Duodenal mucosa (tissue), 2 donors: ENCODE data around the gene SLC7A7.
A peak's percentile ranks its signal among the peaks of the same experiment; 100 is the strongest.

ENCODE experiments used
- H3K27ac ChIP-seq: one replicate; pipeline ENCODE4 v1.7.0; 2013; ENCODE audit warnings: low read depth, low read length
- H3K27me3 ChIP-seq, 2 donors: one replicate each; pipeline ENCODE4 v1.7.0; 2013; ENCODE audit warnings: low read length in 2 of 2, control low read depth in 1 of 2; ENCODE audit not compliant: insufficient read depth in 2 of 2, control insufficient read depth in 1 of 2
- H3K36me3 ChIP-seq, 2 donors: one replicate each; pipeline ENCODE4 v1.7.0; 2013; ENCODE audit warnings: low read length in 2 of 2, control low read depth in 1 of 2; ENCODE audit not compliant: insufficient read depth in 2 of 2, control insufficient read depth in 1 of 2
- H3K4me1 ChIP-seq, 2 donors: one replicate each; pipeline ENCODE4 v1.7.0; 2013; ENCODE audit warnings: low read length in 2 of 2, control low read depth in 1 of 2; ENCODE audit not compliant: insufficient read depth in 2 of 2, control insufficient read depth in 1 of 2
- H3K4me3 ChIP-seq, 2 donors: one replicate each; pipeline ENCODE4 v1.7.0; 2013; ENCODE audit warnings: low read length in 2 of 2, low read depth in 1 of 2
- H3K9ac ChIP-seq, 2 donors: one replicate each; pipeline ENCODE4 v1.7.0; 2013; ENCODE audit warnings: low read length in 2 of 2, low read depth in 1 of 2
- H3K9me3 ChIP-seq, 2 donors: one replicate each; pipeline ENCODE4 v1.7.0; 2013; ENCODE audit warnings: low read length in 2 of 2, control low read depth in 1 of 2; ENCODE audit not compliant: control insufficient read depth in 1 of 2

The SLC7A7 gene

DNA sequence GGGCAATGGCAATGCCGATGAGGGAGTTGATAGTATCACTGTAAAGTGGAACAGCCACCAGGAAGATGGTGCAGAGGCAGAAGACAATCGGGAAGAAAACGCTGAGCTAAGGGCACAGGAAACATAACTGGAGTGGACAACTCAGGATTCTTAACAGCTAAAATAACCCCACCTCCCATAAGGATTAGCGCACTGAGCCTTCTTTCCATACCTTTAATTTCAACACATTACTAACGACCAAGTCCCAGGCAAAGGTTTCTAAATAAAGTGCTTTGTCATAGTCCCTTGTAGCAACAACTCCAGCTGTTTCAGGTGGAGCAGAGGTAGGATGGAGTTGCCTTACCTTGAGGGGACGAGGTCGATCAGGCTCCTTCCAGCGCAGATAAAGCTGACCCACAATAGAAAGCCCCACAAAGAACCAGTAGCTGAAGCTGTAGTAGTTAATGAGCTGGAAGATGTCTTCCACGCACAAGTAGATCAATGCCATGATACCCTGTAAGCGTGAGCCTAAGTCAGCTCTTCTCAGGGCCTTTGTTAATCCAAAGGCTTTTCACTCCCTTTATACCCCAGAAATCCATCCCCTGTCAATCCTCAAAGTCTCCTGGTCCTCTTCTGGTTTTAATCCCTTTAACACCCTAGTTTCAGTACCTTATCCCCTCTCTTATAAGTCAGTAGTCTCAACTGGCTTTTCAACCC lies 41.1 kb downstream of the SLC7A7 start:
- Histone ChIP-seq H3K27ac (no peak overlapping the region), H3K27me3 (no peaks in the 10 kb centered on the region), H3K9ac (no peak overlapping the region), H3K36me3 (peaks cover 25 to 70% of the 10 kb centered on the region in 2 donors), H3K4me3 (no peak overlapping the region), H3K4me1 (no peaks in the 10 kb centered on the region), H3K9me3 (no peaks in the 10 kb centered on the region)

DNA sequence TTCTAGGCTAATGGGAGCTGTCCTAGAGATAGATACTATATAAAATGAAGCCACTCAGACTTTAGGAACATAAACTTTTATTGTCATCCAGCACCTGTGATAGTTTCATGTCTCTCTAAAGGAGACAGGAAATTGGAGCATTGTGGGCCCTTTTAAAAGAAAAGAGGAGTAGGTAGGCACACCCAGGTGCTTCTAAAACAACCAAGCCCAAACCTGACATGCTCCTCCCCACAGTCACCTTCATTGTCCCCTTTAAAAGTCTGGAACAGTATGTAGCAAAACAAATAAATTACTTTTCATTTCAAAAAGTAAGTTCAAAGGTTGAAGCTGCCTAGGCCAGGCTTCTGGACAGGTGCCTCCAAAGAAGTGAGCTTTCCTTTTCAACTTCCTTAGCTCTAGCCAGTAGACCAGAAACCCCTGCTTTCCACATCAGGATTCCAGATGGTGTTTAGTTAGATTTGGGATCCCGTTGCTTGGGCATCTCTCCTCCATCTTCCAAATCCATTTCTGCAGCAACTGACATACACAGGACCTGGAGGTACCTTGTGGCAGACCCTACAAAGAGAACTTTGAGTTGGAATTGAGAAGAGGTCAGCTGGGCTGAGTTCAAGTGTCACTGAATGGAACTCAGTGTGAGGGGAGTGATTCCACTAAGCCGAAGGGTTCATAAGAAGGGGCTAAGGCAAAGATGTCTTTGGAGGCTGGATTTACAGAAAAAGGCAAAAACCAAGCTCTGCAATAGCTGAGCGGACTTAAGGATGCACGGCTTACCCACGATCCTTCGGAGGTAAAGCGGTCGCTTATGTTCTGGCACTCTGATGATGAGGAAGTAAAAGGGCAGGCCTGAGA lies 41.8 kb downstream of the SLC7A7 start:
- H3K27ac ChIP-seq = no peak overlapping the region
- H3K9ac ChIP-seq = no peak overlapping the region
- H3K27me3 ChIP-seq = no peaks in the 10 kb centered on the region
- H3K4me3 ChIP-seq = no peak overlapping the region
- no peaks in the 10 kb centered on the region for H3K9me3 ChIP-seq
- H3K4me1 ChIP-seq = peaks cover under 1 to 1% of the 10 kb centered on the region in 2 donors
- H3K36me3 ChIP-seq = peaks cover 25 to 72% of the 10 kb centered on the region in 2 donors

DNA sequence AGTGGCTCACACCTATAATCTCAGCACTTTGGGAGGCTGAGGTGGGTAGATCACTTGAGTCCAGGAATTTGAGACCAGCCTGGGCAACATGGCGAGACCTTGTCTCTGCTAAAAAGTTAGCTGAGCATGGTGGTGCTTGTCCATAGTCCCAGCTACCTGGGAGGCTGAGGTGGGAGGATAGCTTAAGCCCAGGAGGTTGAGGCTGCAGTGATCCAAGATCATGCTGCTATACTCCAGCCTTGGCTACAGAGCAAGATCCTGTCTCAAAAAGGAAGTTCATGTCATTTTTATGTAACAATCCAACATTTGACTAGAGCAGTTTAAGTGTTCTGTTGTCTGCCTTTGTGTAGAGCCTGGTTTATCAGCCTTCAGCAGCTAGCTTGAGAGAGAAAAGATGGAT lies 42.5 kb downstream of the SLC7A7 start:
- no peaks in the 10 kb centered on the region for H3K9me3 ChIP-seq
- peaks cover 7 to 8% of the 10 kb centered on the region in 2 donors for H3K4me1 ChIP-seq
- H3K27ac ChIP-seq = no peak overlapping the region
- H3K9ac ChIP-seq = no peak overlapping the region
- H3K36me3 ChIP-seq = peaks cover 25 to 76% of the 10 kb centered on the region in 2 donors
- H3K27me3 ChIP-seq = no peaks in the 10 kb centered on the region
- H3K4me3 ChIP-seq = no peak overlapping the region

DNA sequence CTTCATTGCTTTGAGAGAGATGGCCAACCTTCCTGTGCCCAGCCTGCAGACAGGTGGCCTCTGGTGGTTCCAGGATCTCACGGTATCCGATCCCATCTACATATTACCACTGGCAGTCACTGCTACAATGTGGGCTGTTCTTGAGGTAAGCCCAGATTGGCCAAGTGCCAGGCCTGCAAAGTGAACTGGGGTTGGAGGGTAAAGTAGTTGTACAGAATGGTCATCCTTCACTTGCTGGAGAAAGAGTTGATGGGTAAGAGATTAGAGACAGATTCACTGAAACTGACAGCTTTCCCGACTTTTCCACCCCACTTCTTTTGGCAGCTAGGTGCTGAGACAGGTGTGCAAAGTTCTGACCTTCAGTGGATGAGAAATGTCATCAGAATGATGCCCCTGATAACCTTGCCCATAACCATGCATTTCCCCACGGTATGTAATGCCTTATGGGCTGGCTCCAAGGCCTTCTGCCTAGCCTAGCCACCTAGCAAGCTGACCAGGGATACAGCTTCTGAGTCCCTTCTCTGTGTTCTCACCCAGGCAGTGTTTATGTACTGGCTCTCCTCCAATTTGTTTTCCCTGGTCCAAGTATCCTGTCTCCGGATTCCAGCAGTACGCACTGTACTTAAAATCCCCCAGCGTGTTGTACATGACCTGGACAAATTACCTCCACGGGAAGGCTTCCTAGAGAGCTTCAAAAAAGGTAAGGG lies 44.6 kb downstream of the SLC7A7 start:
- H3K27ac ChIP-seq = no peak overlapping the region
- no peak overlapping the region for H3K9ac ChIP-seq
- peaks cover 13 to 14% of the 10 kb centered on the region in 2 donors for H3K4me1 ChIP-seq
- H3K4me3 ChIP-seq = no peak overlapping the region
- H3K9me3 ChIP-seq = no peaks in the 10 kb centered on the region
- H3K36me3 ChIP-seq = peaks cover 25 to 68% of the 10 kb centered on the region in 2 donors
- no peaks in the 10 kb centered on the region for H3K27me3 ChIP-seq

DNA sequence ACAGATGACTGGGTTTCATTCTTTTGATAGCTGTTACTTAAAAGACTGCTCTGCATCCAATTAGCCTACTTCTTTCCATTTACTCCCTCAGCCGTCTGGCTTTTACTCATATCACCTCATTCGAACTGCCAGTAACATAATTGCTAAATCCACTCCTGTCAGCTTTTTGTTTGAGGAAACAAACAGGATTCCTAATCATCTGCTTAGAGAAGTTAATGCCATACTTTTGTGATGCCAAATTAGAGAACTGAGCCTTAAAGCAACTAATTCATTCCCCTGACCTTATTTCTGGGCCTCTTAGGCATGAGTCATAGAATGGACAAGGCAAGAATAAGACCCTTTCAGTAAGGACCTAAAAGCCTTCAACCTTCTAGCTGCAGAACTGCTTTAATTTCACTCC lies 45.9 kb downstream of the SLC7A7 start:
- Histone ChIP-seq H3K9me3 (no peaks in the 10 kb centered on the region), H3K4me1 (peaks cover 13 to 14% of the 10 kb centered on the region in 2 donors), H3K4me3 (no peak overlapping the region), H3K27ac (no peak overlapping the region), H3K9ac (no peak overlapping the region), H3K36me3 (peaks cover 25 to 56% of the 10 kb centered on the region in 2 donors), H3K27me3 (no peaks in the 10 kb centered on the region)

DNA sequence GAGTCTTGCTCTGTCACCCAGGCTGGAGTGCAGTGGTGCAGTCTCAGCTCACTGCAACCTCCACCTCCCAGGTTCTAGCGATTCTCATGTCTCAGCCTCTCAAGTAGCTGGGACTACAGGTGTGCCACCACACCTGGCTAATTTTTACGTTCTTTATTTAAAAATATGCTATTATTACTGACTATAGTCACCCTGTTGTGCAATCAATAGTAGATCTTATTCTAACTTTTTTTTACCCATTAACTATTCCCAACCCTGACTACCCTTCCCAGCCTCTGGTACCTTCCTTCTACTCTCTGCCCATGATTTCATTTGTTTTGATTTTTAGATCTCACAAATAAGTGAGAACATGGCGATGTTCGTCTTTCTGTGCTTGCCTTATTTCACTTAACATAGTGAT lies 46.3 kb downstream of the SLC7A7 start:
- no peak overlapping the region for H3K27ac ChIP-seq
- no peaks in the 10 kb centered on the region for H3K9me3 ChIP-seq
- peaks cover 25 to 54% of the 10 kb centered on the region in 2 donors for H3K36me3 ChIP-seq
- H3K9ac ChIP-seq = no peak overlapping the region
- H3K4me3 ChIP-seq = no peak overlapping the region
- no peaks in the 10 kb centered on the region for H3K27me3 ChIP-seq
- H3K4me1 ChIP-seq = peaks cover 13 to 14% of the 10 kb centered on the region in 2 donors

DNA sequence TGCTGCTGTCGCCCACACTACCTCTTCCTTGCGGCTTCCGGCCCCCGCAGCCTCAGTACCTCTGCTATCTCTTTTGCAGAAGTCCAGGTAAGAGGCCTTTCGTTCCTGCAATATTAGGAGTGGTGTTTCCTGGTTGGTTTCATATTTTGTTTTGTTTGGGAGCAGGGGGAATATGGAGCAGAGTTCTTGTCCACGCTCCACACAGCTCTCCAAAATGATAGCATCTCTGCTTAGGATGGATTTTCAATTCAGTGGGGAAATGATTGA lies 48.0 kb downstream of the SLC7A7 start:
- H3K9me3 ChIP-seq = peaks cover 0 to 3% of the 10 kb centered on the region in 2 donors
- peak overlapping the region; percentile 87 to 88 for H3K9ac ChIP-seq
- H3K4me3 ChIP-seq = peak overlapping the region; percentile 97 to 99
- H3K27ac ChIP-seq = peak overlapping the region; percentile 47
- H3K4me1 ChIP-seq = peaks cover 13 to 14% of the 10 kb centered on the region in 2 donors
- H3K27me3 ChIP-seq = no peaks in the 10 kb centered on the region
- H3K36me3 ChIP-seq = peaks cover 25 to 37% of the 10 kb centered on the region in 2 donors

DNA sequence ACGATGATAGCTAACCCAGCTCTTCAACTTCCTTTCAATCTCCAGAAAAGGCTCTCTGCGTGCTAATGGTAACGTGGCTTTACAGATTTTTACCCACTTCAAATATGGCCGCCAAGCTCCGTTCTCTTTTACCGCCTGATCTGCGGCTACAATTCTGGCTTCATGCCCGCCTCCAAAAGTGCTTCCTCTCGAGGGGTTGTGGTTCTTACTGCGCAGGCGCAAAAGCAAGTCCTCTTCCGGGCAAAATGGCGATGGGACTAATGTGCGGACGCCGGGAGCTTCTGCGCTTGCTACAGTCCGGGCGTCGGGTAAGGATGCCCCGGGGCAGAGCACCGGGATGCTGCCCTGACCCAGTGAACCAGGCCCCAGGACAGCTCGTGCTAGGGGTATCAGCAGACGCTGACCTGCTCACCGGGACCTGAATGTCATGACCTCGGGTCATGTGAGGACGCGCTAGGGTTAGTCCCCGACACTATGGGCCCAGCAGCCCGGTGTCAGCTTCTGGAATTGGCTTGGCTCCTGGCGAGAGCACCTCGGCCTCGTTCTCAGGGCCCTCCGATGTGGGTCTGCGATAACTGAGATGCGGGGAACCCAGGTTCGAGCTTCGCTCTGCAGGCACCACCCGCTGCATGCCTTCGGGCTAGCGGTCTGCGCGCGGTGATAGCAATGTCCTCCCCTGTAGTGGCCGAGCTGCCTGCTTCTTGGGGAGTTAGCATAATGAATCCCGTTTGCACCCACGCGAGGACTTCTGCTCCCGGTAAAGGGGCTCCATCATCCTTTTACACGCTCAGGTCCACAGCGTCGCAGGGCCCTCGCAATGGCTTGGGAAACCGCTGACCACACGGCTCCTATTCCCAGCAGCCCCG lies 48.5 kb downstream of the SLC7A7 start, which contains the start of gene OXA1L:
Gene OXA1L, plus strand, starts transcription at position 232 of the 866 bp plus-strand sequence. Its CDS starts 14 bp downstream, at position 246.
- H3K9me3 ChIP-seq = peaks cover 3 to 4% of the 10 kb centered on the region in 2 donors
- H3K36me3 ChIP-seq = peaks cover 24 to 34% of the 10 kb centered on the region in 2 donors
- peak within 1 kb of the TSS; percentile 97 to 99 for H3K4me3 ChIP-seq
- H3K4me1 ChIP-seq = peaks cover 13 to 14% of the 10 kb centered on the region in 2 donors
- peak within 1 kb of the TSS; percentile 87 to 88 for H3K9ac ChIP-seq
- H3K27me3 ChIP-seq = no peaks in the 10 kb centered on the region
- peak within 1 kb of the TSS; percentile 47 for H3K27ac ChIP-seq

DNA sequence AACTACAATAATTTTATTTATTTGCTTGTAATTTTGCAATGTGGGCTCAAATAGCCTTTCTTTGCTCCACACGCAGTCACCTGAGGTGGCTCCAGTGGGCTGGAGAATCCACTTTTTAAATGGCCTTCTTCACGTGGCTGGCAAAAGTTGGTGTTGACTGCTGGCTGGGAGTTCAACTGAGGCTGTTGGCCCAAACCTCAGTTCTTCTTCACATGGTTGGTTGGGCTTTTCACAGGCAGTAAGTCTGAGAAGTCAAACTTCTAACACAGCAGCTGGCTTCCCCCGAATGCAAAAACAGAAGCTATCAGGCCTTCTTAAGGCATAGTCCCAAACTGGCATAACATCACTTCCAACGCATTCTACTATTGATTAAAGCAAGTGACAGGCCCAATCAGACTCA lies 50.9 kb downstream of the SLC7A7 start:
- Histone ChIP-seq H3K27me3 (no peaks in the 10 kb centered on the region), H3K27ac (no peak overlapping the region), H3K4me3 (no peak overlapping the region), H3K9me3 (peaks cover 3 to 4% of the 10 kb centered on the region in 2 donors), H3K36me3 (peaks cover 1 to 11% of the 10 kb centered on the region in 2 donors), H3K4me1 (peaks cover 13 to 14% of the 10 kb centered on the region in 2 donors), H3K9ac (no peak overlapping the region)
